ENCODE measurements around the gene P2RY13.

- no peak for TF ChIP-seq CTCF (IDR thresholded peaks at IDR 0.05)
- TF ChIP-seq POLR2A (IDR thresholded peaks at IDR 0.05) = no peak
Observed at GRCh38 chr3:151293127-151293526, 36.2 kb downstream of the P2RY13 start.

Data from heart left ventricle (tissue), 13 donors.